Stimulated activated CD4-positive, alpha-beta T cell treated with anti-CD3 and anti-CD28 coated beads, Interleukin-2, amount 100 ng/mL, for 24 hours (primary cell): Measurements from ENCODE around the gene SLC35D1.
A peak's percentile ranks its signal among the peaks of the same experiment; 100 is the strongest.

Experiments
- DNase-seq, 2 donors: peaks; one replicate each; pipeline ENCODE4 v3.0.0-alpha.2; 2020

The SLC35D1 gene

DNA sequence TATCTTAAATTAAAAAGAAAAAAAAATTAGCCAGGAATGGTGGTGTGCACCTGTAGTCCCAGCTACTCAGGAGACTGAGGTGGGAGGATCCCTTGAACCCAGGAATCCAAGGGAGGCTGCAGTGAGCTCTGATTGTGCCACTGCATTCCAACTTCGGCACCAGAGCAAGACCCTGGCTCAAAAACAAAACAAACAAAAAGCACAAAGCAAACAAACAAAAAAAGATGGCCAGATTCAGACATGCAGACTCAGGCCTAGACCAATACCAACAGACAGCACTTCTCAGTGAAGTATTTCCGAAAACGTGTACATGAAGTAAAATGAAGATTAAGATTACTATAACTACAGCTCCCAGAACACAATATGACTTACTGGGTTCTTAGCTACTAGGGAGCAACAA, 10.6 kb downstream of the SLC35D1 start:
- no peak for DNase-seq

DNA sequence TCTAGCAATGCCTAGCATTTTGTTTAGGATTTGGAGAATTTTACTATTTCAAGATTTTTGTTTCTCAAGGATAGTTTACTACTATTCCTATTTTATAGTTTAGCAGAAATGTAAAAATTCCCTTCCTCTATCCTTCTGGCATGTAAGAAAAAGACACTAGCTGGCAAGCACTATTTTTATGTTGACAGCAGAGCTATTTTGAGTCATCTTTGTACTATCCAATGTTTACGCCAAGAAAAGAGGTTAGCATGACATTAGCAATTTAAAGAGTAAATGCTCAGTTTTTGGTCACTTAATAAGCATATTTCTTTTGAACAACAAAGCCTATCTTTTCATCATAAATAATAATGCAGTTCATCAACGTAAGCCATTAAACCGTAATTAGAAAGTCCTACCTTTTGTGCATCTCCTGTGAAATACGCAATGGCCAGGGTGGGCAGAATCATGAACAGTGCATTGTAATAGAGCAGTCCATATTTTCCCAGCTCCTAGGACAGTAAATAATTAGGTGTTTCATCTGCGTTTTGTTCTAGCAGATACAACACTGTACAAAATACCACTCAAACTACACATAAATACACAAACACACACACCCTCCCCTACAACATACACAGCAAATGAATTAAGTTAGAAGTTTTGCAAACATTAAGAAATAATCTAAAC, 12.0 kb downstream of the SLC35D1 start:
- DNase-seq: no peak

DNA sequence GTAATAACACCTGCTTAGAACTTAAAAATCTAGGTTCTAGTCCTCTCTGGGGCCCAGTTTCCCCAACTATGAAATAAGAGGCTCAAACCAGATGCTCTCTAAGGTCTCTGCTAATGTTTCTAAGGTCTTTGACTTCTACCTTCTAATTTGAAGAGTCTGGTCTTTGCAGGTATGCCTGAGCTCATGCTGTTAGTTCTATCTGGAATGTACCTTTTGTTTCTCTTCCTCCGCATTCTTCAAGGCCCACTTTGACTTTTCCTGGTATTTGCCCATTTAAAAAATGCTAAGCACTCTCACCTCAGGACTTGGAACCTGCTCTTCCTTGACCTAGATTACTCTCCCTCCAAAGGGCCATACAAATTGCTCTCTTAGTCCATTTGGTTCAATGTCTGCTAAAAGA, 13.5 kb downstream of the SLC35D1 start:
- DNase-seq: no peak

DNA sequence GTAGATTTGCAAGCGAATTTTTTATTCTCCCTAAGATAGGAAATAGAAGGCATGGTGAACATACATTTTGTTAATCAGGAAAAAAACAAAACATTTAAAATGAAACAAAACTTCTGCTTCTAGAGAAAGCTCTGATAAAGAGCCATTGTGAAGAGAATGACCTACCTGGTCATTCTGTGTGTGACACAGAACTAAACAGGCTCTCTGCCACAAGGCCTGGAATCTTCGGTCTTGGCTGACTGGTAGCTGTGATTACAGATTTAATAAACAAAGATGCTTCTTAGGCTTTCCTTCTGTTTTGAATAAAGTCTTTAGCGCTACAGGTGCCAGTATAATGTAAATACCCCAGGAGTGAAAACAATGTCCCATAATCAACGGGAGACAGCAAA, 22.1 kb downstream of the SLC35D1 start:
- no peak for DNase-seq

DNA sequence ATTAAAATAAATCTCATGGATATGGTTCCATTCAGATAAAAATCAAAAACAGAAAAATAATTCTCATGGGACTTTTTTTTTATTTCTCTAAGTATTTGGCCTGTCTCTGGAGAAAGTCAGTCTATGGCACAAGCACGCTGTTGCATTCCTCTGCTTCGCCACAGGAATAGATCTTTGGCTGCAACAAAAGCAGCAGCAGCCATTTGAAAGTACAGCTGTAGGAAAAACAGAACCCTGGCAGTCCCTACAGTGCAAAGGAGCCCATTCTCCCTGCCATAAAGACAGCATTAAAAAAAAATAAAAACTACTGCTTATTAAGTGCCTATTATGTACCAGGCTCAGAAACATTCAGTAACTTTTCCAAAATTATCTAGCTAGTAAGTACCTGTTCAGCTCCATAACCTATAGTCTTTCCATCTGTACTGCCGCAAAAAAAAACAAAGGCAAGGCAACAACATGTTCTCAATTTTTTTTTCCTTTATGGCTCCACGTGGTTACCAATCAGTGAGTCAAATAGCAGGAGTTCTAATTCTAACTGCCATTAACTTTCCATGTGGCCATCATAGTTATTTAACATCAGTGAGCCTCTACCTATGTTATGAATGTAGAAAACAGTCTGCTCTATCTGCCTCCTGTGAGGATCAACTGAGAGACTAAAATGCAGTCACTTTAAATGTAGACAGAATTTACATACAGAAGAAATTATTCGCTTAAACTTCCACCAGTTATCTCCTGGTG, 22.7 kb downstream of the SLC35D1 start:
- no peak for DNase-seq

DNA sequence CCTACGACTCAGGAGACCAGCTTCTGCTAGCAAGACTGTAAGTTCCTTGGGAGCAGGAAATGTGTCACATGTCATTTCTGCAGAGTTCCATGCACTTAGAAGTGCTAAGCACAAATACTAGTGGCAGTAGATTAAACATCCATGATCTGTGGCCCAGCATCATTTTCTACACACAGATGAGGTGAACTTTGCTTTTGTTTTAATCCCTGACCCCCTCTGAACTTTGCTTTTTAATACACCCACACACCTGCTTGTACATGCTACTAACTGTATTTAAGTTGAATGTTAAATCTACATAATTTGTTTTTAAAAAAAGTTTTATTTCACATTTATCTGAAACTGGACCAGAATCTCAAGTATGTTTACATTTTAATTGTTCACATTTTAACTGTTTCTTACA, 24.5 kb downstream of the SLC35D1 start:
- no peak for DNase-seq

DNA sequence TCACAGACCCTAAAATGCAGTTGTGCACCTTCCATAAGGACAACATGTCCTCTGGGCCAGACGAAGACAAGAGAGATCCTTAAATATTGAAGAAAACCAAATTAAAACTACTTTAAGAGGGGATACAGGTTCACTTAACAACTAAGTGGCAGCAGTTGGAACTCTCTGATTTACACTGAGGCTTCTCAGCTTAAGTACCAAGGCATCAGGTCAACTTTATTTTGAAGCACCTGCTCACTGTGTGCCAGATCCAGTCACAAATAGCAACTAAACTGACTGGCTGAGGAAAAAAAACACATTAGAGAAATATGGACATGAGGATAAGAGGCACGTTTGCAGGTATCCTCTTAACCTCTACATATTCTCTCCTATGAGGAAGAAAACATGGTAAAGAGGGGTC, 33.2 kb downstream of the SLC35D1 start:
- no peak for DNase-seq

DNA sequence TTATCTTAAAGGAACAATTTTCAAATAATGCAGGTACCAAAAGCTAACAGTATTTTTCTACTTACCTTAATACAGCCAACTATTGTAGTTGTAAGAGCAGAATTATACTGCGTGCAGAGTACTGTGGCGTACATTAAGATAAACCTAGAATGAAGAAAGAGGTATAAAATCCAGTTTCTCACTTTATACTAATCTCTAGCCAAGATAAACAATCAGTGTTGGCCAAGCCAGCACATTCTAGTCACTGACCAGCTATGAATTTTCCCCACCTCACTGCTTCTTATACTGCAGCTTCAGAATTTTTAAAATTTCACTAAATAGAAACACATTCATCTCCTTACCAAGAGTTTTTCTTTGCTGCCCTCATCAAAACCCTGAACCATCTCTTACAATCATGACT, 33.6 kb downstream of the SLC35D1 start:
- no peak for DNase-seq

DNA sequence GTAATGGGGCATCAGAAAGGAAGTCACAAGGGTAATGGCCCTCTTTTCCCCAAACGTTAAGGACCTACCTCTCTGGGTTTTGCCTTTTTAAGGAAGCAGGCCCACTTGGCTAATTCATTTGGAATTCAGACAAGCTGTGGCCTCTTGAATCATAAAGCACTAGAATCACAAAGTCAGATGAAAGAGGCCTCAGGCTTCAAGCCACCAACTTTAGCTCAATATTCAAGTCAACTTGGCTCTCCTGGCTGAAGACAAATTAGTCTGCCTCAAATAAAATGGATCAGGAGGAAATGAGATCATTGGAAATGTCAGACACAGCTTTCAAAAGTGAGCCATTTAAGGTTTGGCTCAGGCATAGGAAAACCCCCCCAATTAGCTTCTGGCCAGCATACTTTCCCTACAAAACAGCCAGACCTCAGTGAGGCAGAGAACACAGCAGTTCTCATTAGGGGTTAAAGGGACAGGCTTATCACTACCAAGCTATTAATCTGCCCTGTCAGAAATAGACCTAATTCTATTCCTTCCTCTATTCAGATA, 34.3 kb downstream of the SLC35D1 start:
- DNase-seq: no peak

DNA sequence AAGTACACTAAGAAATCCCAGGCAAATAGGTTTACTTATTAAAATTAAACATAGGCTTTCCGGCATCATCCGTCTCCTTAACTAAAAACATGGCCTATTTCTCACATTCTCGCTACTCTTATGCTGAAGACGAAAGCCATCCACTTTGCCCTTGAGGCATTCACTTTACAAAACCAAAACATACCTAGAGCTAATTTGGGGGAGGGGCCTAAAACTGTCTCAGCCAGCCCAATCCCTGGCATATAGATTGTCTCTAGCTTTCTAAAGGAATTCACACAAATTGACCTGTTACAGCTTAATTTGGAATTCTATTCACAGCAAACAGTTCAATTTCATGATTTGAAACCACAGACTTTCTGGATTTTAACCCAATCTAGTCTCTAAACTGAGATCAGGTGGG, 34.8 kb downstream of the SLC35D1 start:
- no peak for DNase-seq

DNA sequence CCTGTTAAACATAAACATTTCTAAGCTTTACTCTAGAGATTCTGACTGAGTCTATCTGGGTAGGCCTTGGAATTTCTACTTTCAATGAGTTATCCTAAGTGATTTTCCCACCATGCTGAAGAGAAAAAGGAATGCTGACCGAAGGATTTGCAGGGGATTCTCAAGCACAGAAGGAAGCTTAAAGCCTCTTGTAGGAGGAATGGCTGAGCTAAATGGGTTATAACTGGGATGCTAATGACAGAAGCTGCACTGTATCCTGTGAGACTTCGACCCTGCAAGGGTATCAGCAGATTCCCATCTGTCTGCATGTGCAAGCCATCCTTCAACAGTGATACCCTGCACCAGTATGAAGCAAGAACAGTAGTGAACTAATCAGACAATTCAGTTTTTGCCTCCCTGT, 35.4 kb downstream of the SLC35D1 start:
- no peak for DNase-seq

DNA sequence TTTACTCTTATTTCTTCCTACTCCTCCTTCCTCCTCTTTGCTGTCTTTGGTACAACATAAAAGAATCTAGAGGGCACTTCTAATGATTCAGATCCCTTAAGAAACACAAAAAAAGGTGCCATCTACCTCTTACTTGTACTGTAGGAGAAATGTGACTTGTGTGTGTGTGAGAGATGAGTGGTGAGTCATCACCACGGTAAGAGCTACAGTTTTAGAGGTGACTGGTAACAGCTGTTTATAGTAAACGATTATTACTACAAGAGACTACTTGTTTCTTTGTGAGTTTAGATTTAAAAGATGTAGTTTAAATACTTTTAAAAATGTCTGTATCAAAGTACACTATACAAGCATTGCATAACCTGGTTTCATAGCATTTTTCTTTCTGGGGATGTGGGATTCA, 40.4 kb downstream of the SLC35D1 start:
- no peak for DNase-seq

DNA sequence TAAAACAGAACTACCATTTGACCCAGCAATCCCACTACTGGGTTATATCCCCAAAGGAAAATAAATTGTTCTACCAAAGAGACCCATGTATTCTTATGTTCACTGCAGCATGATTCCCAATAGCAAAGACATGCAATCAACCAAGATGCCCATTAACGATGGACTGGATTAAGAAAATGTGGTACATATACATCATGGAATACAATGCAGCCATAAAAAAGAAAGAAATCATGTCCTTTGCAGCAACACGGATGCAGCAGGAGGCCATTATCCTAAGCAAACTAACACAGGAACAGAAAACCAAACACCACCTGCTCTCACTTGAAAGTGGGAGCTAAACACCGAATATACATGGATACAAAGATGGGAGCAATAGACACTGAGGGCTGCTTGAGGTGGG, 44.2 kb downstream of the SLC35D1 start:
- no peak for DNase-seq

DNA sequence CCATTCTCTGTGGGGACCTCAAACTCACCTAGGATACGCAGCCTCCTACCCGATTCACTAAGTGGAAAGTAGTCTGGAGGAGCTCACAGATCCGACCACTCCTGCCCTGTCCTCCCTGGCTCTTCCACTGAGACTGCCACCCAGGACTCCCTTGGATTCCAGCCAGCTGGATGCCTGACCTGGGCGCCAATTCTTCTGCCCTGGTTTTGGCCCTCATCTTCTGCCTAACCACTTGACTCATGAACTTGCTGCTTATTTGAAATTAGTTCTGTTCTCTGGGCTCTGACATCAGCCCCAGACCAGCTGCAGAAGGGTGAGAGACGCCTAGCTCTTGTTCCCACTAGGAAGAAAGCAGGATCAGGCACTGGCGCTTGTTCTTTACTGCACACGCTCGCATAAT, 48.9 kb downstream of the SLC35D1 start:
- no peak for DNase-seq

DNA sequence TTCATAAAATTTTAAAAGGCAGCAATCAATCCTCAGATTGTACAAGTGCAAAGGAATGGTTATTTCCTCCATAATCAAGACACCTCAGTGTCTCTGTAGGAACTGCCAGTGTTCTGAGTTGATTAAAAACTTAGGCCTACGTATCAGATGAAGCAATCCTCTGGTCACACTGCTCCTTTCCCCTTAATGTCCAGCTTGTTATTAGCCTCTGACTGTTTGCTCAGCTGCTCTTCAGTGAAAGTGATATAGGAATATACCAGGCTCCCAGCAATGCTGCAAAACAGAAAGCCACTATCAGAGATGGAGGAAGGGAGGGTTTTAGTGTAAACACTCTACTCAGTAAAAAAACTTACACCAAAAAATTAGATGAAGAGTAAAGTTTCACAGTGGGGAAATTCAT, 49.8 kb downstream of the SLC35D1 start:
- DNase-seq: no peak

DNA sequence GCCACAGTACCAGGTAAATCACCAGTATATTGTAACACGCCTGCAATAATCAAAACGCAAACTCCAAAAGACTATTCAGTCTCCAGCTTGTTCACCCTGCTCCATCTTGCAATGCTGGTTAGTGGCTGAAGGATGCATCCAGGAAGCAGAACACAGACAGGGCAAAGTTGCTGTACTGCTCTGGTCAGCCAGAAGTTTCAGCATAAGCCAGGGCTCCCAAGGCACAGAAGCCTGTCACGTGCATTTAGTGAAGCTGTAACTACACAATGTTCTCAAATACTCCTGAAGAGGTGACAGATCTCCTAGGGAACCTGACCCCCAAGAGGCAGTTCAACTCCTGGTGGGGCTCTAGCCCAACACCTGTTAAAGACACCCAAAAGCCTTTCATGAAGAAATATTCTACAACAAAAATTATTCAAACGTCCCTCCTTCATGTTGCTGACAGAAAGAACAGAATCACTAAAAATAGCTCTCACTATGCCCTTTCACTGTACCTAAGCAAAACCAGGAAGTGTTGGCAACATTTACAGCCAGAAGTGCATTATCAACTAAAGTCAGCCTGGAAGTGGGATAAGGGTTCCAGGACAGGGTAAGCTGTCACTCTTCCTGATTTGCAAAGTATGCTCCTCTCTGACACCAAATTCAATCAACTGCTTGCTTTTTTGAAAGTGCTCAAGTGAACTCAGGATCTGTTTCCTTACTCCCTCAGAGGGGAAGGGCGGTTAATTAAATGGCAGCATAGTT, 52.1 kb downstream of the SLC35D1 start:
- DNase-seq: no peak

DNA sequence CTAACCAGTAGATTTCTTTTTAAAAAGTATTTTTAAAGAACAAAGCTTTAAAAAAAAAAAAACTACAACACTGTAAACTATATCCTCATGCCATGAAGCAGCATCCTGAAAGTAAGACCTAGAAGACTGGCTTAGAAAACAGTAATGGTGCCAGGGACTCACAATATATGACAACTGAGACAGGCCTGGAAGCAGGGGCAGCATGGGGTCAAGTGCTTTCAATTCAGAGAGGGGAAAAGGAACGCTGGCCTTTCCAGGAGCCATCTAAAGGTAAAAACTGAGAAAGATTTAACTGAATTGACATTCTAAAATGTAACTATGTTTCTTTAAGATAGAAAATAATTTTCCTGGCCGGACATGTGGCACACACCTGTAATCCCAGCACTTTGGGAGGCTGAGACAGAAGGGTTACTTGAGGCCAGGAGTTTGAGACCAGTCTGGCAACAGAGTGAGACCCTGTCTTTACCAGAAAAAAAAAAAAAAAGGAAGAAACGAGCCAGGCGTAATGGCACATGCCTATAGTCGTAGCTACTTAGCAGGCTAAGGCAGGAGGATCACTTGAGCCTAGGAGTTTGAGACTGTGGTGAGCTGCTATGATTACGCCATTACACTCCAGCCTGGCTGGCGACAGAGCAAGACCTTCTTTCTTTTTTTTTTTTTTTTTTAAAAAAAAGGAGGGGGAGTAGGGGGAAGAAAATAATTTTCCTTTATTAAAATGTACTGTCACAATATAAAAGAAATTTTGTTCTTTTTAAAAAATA, 54.1 kb downstream of the SLC35D1 start:
- DNase-seq: no peak

DNA sequence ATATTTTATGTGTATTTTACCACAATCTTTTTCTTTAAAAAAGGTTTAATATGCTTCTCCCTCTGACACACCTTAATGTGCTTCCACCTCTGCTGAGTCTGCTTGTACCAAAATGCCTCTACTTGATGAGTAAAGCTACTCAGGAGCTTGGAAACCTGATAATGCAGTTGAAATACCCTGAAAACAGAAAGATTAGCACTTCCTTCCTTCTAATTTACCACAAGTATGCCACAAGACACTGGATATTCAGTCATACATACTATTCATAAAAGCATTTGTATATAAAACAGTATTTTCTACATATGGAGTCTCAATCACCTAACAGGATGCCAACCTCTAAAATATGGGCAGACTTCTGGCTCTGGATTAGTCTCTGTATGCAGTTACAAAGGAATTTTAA, 55.0 kb downstream of the SLC35D1 start:
- DNase-seq: no peak

DNA sequence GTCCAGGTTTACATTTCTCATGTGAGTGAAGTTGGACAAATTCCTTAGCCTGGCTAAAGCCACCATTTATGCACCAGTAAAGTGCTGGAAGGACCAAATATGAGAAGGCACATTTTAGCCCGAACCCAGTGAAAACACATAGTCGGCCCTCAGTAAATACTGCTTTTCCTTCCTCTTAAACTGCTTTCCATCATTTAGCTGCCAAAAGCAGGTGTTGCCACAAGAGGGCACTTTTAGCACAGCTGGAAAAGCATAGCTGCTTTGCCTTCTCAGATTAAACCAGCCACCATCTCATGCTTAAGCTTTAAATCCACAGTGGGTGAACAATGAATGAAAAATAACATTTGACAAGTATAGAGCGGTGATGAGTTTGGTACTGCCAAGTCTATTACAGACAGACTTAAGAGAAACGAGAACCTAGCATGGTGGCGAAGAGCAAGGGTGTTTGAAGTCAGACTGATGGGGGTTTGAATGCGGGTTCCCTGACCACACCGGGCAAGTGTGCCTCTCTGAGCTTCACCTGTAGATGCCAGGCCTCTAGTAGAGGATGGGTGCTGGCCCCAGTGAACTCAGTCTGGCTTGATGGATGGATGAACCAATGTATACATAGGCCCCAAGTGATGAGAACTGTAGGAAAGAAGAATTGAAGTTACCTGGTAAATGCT, 57.8 kb downstream of the SLC35D1 start:
- peak; percentile 57 to 59 for DNase-seq

DNA sequence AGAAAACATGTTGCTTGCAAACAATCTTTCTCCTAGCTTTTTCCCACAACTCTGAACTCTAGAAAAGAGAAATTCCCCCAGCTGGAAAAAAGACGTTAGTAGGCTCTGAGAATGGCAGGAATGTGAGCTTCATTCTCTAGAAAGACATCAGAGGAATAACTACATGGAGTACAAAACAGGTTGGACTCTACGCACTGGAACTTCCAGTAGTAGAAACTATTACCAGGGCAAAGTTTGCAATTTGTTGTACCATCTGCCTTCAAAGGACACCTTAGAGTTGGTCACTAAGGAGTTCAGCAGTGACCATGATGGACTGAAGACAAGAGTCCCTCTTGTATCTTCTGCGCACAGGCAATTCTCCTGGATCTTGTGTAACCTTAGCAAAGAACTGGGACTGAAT, 60.9 kb downstream of the SLC35D1 start:
- DNase-seq: no peak

DNA sequence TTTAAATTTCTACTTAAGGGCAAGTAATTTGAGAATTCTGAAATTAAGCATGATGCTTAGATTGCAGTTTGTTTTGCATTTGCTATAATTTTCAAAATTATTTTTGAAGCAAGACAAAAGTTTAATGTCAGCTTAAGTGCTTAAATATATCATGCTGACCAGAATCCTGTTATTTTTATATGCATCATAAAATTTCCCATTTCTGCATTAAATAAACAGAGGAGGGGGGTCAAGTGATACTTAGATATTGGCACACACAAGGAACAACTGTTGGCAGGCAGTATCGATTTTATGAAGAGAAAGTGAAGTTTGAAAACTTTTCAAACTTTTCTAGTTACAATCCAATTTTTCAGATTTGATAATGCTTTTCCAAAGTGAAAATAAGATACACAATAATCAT, 68.1 kb downstream of the SLC35D1 start:
- DNase-seq: no peak

DNA sequence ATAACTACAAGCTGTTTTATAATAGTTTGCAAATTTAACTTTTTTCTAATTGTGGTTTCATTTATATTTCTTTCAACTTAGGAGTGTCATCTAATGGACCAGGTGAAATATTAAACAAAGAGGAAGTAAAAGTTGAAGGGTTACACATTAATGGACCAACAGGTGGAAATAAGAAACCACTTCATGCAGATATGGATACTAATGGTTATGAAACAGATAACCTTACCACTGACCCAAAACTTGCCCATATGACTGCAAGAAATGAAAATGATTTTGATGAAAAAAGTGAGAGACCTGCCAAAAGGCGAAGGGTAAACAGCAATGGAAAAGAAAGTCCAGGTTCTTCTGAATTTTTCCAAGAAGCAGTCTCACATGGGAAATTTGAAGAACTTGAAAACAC, 69.5 kb downstream of the SLC35D1 start:
- DNase-seq: no peak
